Astrocyte of the spinal cord (primary cell): ENCODE measurements around the gene RAPGEF5.

ENCODE experiments used
- DNase-seq: peaks from one replicate; pipeline ENCODE4 v3.0.0; 2011; ENCODE audit warnings: low read depth, low spot score
- H3K4me3 ChIP-seq: 2 replicates; pipeline ENCODE4 v1.5.1; 2011; ENCODE audit warnings: low read depth, mild to moderate bottlenecking, low read length, moderate library complexity
- in situ Hi-C: cut with HindIII; loops from 2 replicates; pipeline ENCODE4 v1.10.0; 2017; ENCODE audit warnings: low sequenced_read_pairs
- TF ChIP-seq, protein P1 (sequence below): IDR thresholded peaks from 2 replicates; pipeline ENCODE4 v1.5.1; 2012; ENCODE audit warnings: low read depth, mild to moderate bottlenecking, low read length, inconsistent platforms

RAPGEF5 gene

DNA sequence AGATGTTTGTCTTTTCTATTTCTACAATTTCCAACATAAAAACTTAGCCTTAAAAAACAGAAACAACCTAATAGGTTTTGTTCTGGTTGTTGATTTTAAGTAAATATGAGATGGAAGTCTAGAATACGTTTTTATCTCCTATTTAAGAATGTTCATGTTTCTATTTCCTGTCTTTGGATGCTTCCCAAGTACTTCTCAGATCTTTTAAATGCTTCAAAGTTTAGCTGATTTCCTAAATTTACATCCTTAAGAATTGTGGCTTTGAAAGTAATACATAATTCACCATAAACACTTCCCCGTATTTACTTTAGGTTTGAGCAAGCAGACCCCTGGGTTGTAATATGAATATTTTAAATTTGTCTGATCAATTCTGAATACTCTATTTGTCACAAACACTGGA, 70.5 kb downstream of the RAPGEF5 start:
- no peak for DNase-seq
- H3K4me3 ChIP-seq, result no peak overlapping the region
- TF ChIP-seq, protein P1, sequence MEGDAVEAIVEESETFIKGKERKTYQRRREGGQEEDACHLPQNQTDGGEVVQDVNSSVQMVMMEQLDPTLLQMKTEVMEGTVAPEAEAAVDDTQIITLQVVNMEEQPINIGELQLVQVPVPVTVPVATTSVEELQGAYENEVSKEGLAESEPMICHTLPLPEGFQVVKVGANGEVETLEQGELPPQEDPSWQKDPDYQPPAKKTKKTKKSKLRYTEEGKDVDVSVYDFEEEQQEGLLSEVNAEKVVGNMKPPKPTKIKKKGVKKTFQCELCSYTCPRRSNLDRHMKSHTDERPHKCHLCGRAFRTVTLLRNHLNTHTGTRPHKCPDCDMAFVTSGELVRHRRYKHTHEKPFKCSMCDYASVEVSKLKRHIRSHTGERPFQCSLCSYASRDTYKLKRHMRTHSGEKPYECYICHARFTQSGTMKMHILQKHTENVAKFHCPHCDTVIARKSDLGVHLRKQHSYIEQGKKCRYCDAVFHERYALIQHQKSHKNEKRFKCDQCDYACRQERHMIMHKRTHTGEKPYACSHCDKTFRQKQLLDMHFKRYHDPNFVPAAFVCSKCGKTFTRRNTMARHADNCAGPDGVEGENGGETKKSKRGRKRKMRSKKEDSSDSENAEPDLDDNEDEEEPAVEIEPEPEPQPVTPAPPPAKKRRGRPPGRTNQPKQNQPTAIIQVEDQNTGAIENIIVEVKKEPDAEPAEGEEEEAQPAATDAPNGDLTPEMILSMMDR, result no peak
- in situ Hi-C loops, result no loop called here

DNA sequence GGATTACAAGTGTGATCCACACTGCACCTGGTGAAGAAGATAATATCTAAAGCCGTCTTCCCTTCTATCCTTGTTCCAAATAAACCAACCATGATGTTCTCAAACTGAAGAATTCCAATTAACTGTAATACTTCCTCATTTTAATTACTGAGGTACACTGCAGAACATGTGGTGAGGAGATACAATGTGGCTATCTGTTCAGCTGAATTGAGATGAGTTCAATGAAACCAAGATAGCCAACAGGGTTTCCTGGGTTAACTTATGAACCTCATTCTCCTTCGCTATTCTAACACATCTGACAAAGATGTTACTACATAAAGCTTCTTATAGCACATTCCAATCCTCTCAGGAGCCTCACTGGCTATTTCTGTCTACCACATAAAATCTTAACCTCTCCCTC, 75.5 kb downstream of the RAPGEF5 start:
- no peak for DNase-seq
- TF ChIP-seq, protein P1, result no peak
- in situ Hi-C loops, result no loop called here
- no peak overlapping the region for H3K4me3 ChIP-seq

DNA sequence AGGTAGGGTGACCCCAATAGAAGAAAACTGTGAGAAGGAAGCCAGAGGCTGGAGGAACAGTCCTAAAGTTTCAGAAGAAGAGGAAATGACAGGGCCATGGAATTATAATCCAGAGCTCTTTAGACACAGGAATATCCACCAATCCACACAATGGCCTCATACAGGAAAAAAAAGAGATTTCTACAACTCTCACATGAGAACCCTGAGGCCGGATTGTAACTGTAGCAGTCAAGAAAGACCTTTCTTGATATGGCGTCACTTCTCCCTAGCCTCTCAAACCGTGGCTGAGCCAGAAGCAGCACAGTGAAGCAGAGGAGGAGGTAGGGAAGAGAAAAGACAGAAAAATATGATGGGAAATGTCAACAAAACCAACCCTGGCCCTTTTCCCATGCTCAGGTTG, 76.9 kb downstream of the RAPGEF5 start:
- no peak for DNase-seq
- in situ Hi-C loops, result no loop called here
- no peak overlapping the region for H3K4me3 ChIP-seq
- TF ChIP-seq, protein P1, result no peak

DNA sequence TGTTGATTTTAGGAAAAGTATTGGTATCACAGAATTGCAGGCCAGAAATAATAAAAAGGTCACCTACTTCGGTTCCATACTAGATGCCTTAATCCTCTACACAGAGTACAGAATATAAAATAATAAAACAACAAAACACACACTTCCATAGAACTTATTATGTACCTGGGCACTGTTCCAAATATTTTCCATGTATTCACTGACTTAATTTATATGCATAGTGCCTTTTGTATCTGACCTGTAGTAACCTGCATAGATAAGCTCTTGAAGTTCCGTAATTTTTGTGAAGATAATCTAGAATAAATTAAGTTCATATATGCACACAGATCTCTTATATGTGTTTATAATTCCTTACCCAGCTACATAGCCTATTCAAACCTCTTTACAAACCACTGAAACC, 78.3 kb downstream of the RAPGEF5 start:
- in situ Hi-C loops, result no loop called here
- no peak overlapping the region for H3K4me3 ChIP-seq
- TF ChIP-seq, protein P1, result no peak
- DNase-seq, result no peak

DNA sequence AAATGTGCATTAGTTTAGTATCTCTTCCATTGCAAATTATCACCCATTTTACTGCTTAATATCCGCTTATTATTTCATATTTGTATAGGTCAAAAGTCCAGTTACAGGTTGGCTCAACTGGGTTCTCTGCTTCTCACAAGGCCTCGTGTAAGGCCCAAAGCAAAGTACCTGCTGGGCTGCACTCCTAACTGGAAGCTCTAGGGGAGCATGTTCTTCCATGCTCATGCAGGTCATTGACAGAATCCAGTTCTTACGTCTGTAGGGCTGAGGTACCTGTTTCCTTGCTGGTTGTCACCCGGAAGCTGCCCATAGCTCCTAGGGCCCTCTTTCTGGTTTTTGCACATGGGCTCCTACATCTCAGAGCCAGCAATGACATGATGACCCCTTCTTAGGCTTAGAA, 79.6 kb downstream of the RAPGEF5 start:
- no peak for DNase-seq
- no peak overlapping the region for H3K4me3 ChIP-seq
- in situ Hi-C loops, result no loop called here
- TF ChIP-seq, protein P1, result no peak

DNA sequence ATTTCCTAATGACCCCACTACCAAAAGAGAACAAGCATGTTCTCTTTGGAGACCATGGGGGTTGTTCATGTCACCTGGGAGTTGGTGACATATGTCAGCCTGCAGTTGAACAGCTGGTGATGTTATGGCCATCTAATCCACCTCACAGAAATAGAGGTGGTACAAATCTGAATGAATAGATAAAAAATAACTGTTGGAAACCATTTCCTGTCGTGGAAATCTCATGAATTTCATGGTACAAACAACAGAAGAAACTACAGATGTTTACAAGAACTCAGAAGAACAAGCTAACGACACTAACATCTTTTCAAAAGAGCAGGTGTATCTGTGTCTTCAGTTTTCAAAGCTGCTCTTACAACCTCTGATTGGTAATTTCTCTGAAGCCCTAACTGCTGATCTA, 81.3 kb downstream of the RAPGEF5 start:
- in situ Hi-C loops, result no loop called here
- no peak for DNase-seq
- TF ChIP-seq, protein P1, result no peak
- H3K4me3 ChIP-seq, result no peak overlapping the region

DNA sequence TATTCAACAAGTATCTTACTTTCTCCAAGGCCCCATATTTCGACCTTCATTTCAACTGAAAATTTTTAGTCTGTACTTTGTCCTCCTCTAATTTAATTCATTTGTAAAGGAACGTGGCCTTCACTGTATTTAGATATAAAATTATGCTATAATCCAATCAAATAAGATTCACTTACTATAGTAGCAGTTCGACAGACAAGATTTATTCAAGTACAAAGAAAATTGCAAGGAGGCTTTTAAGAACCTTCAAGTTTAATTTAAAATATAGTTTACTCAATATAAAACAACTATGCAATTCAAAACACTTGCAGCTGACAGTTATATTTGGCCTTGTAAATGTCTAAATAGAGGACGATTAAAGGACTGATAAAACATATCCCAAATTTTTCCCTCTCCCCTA, 85.6 kb downstream of the RAPGEF5 start:
- TF ChIP-seq, protein P1, result no peak
- in situ Hi-C loops, result no loop called here
- no peak overlapping the region for H3K4me3 ChIP-seq
- no peak for DNase-seq
